Ishikawa (cell line): Measurements from ENCODE around the gene ACADS.

ENCODE experiments used
- CEBPB ChIP-seq: IDR thresholded peaks from 2 replicates; pipeline ENCODE4 v1.6.1; 2012
- CREB1 ChIP-seq: IDR thresholded peaks from 2 replicates; pipeline ENCODE4 v1.6.1; 2012; ENCODE audit warnings: low read depth
- EGR1 ChIP-seq: IDR thresholded peaks from 2 replicates; pipeline ENCODE4 v1.6.1; 2012
- EP300 ChIP-seq: IDR thresholded peaks from 2 replicates; pipeline ENCODE4 v1.6.1; 2012; ENCODE audit warnings: borderline replicate concordance
- FOXM1 ChIP-seq: IDR thresholded peaks from 2 replicates; pipeline ENCODE4 v1.6.1; 2012; ENCODE audit warnings: low read depth, borderline replicate concordance
- NFIC ChIP-seq: IDR thresholded peaks from 2 replicates; pipeline ENCODE4 v1.6.1; 2012
- TAF1 ChIP-seq: IDR thresholded peaks from 2 replicates; pipeline ENCODE4 v1.6.1; 2012; ENCODE audit warnings: low read depth, mild to moderate bottlenecking
- TCF12 ChIP-seq: IDR thresholded peaks from 2 replicates; pipeline ENCODE4 v1.6.1; 2012; ENCODE audit warnings: low read depth
- TEAD4 ChIP-seq: IDR thresholded peaks from 2 replicates; pipeline ENCODE4 v1.6.1; 2012
- YY1 ChIP-seq: IDR thresholded peaks from 2 replicates; pipeline ENCODE4 v1.6.1; 2012; ENCODE audit warnings: low read depth
- ZBTB7A ChIP-seq: IDR thresholded peaks from 2 replicates; pipeline ENCODE4 v1.6.1; 2012; ENCODE audit warnings: low read depth
- TF ChIP-seq, protein P1 (sequence below): IDR thresholded peaks from 2 replicates; pipeline ENCODE4 v1.6.1; 2012
- TF ChIP-seq, protein P2 (sequence below): IDR thresholded peaks from 2 replicates; pipeline ENCODE4 v1.6.1; 2012; ENCODE audit warnings: low read depth, mild to moderate bottlenecking

Gene ACADS

DNA sequence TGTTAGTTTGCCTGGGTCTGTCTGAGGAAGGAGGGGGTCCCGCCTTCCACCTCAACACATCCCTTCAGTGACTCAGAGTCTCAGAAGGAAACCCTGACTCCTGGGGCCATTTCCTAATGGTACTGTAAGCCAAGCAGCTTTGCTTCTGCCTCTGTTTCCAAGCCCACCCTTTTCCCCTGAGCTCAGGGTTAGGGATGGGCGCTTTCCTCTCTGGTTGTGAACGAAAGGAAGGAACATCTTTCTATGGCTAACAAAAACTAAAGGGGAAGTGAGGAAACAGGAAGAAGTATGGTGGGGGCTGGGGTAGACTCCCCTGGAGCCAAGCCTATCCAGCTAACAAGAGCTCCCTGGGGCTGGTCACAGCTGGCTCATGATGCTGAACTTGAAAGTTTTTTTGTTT lies 27.0 kb upstream of the ACADS start:
- TF ChIP-seq FOXM1 (no peak), EP300 (no peak), NFIC (no peak)
- TF ChIP-seq, protein P1, sequence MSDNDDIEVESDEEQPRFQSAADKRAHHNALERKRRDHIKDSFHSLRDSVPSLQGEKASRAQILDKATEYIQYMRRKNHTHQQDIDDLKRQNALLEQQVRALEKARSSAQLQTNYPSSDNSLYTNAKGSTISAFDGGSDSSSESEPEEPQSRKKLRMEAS = no peak

DNA sequence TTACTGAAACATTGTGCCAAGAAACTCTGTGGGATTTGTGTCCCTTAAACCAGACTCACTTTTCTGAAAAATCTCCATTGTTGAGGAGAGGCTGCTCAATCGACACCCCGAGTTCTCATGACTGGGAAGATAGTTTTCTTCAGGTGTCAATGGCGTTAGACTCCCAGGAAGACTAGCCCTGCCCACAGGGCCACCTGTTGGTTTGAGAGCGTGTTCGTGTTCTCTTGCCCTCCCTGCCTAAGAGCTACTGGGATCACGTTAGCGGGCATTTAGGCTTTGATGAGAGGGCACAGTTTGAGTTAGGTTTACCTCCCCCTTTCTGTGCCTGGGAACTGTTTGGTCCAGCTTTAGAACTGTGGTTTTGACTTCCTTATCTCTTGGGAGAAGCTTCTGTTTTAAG lies 26.1 kb upstream of the ACADS start:
- TF ChIP-seq, protein P1 = no peak

DNA sequence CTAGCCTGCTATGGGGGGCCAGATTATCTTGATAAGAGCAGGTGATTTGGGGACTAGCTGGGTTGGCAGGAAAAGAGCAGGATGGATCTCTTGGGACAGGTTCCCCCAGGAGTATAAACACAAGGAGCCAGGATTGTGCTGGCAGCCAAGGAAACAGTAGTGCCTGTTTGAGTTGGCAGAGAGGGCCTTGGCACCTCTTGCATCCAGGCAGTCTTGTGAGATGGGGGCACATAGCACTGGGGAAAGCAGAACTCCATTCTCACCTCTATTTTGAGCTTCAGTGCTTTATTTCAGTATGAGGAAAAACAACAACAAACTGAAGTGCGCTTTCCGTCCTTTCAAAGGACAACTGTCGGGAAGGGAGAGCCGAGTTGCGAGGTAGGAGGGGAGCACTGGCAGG lies 24.7 kb upstream of the ACADS start:
- TF ChIP-seq ZBTB7A = no peak
- TF ChIP-seq, protein P1 = no peak
- no peak for TF ChIP-seq CREB1
- TF ChIP-seq TCF12 = no peak
- no peak for TF ChIP-seq YY1
- no peak for TF ChIP-seq TAF1
- no peak for TF ChIP-seq NFIC
- no peak for TF ChIP-seq FOXM1
- no peak for TF ChIP-seq CEBPB
- TF ChIP-seq, protein P2, sequence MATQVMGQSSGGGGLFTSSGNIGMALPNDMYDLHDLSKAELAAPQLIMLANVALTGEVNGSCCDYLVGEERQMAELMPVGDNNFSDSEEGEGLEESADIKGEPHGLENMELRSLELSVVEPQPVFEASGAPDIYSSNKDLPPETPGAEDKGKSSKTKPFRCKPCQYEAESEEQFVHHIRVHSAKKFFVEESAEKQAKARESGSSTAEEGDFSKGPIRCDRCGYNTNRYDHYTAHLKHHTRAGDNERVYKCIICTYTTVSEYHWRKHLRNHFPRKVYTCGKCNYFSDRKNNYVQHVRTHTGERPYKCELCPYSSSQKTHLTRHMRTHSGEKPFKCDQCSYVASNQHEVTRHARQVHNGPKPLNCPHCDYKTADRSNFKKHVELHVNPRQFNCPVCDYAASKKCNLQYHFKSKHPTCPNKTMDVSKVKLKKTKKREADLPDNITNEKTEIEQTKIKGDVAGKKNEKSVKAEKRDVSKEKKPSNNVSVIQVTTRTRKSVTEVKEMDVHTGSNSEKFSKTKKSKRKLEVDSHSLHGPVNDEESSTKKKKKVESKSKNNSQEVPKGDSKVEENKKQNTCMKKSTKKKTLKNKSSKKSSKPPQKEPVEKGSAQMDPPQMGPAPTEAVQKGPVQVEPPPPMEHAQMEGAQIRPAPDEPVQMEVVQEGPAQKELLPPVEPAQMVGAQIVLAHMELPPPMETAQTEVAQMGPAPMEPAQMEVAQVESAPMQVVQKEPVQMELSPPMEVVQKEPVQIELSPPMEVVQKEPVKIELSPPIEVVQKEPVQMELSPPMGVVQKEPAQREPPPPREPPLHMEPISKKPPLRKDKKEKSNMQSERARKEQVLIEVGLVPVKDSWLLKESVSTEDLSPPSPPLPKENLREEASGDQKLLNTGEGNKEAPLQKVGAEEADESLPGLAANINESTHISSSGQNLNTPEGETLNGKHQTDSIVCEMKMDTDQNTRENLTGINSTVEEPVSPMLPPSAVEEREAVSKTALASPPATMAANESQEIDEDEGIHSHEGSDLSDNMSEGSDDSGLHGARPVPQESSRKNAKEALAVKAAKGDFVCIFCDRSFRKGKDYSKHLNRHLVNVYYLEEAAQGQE = no peak

DNA sequence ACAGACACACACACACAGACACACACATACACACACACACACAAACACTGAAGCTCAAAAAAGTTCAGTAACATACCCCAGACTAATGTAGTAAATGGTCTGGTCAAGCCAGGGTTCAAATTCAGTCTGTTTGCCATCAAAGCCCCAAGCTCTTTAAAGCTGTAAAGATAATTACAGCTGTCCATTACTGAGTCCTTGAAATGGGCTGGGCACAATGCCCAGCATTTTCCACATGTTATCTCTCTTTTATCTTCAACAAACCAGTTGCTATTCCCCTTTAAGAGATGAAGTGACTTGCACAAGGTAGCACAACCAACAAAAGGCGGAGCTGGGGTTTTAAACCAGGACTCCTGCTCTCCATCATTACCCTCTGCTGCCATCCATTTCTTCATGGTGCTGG lies 23.0 kb upstream of the ACADS start:
- TF ChIP-seq TEAD4 (no peak), NFIC (no peak), TCF12 (no peak), YY1 (no peak), CEBPB (no peak), EP300 (no peak), CREB1 (no peak), ZBTB7A (no peak), FOXM1 (no peak), EGR1 (no peak), TAF1 (no peak)
- TF ChIP-seq, protein P2 = no peak

DNA sequence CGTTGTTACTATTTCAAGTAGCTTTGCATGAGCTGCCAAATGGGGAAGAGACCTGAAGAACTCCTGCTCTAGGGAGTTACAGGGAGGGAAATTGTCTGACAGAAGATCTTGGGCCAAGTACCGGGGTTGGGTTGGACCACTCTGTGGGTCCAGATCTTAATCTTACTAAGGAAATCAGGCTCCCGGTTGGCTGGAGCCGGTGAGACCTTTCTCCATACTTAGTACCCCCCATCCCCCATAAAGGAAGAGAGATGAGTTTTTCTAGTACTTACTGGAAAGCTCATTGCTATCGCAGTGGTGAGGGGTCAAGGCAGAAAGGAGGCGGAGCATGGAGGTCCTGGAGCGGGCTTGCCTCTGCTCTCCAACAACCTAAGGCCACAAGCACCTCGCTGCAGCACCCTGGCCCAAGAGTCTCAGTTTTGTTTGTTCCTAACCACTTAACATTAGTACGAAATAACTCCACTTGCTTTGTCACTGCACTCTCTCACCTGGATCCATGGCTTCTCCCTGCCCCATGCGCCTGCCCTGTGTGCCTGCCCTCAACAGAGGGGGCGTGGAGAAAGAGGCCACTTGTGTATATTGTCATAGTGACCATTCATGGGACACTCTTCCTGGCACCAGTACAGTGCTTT lies 22.2 kb upstream of the ACADS start:
- TF ChIP-seq CREB1 (no peak), EGR1 (no peak), FOXM1 (no peak), YY1 (no peak), TAF1 (no peak)
- TF ChIP-seq, protein P1 = no peak
- TF ChIP-seq, protein P2 = no peak

DNA sequence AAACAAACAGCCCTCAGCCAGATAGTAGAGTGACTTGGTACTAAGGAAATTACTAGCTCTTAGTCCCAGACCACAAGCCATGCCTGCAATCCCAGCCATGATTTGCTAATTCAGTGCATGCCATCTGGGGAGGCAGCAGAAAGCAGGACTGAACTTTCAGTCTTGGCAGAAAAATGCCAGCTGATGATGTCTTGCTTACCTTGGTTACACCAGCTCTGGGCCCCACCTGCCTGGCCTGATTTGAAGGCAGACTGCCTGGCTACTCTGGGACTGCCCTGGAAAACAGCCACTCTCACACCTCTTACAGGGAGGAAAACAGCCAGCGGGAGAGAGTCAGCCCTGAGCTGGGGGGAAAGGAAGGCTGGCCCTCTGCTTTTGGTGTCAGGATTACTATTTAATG lies 20.0 kb upstream of the ACADS start:
- TF ChIP-seq, protein P2 = no peak
